LNCAP (cell line): Measurements from ENCODE around the gene PPP2R1B.
A peak's percentile ranks its signal among the peaks of the same experiment; 100 is the strongest.

Source experiments
- TF ChIP-seq, protein P1 (sequence below): fragments of 450-650 bp; IDR thresholded peaks from 2 replicates; pipeline ENCODE4 v1.5.1; 2017; ENCODE audit warnings: mild to moderate bottlenecking

Gene PPP2R1B

DNA sequence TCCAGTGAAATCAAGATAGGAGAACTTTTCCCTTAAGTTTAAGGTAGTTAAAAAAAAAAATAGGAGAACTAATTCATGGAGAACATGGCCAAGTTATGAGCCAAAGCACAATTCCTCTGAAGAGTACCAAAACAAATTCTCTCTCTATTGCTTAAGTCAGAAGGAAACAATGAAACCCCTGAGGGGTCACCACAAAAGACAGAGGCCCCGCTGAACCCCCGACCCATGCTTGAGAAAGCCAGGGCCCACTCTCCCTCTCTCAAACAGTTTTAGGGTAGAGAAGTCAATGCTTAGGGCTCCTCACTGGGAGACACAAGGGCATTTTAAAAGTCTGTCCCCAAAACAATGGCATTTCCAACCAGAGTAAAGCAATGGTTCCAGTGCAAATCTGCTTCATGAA, 26.9 kb downstream of the PPP2R1B start:
- TF ChIP-seq, protein P1, sequence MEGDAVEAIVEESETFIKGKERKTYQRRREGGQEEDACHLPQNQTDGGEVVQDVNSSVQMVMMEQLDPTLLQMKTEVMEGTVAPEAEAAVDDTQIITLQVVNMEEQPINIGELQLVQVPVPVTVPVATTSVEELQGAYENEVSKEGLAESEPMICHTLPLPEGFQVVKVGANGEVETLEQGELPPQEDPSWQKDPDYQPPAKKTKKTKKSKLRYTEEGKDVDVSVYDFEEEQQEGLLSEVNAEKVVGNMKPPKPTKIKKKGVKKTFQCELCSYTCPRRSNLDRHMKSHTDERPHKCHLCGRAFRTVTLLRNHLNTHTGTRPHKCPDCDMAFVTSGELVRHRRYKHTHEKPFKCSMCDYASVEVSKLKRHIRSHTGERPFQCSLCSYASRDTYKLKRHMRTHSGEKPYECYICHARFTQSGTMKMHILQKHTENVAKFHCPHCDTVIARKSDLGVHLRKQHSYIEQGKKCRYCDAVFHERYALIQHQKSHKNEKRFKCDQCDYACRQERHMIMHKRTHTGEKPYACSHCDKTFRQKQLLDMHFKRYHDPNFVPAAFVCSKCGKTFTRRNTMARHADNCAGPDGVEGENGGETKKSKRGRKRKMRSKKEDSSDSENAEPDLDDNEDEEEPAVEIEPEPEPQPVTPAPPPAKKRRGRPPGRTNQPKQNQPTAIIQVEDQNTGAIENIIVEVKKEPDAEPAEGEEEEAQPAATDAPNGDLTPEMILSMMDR = no peak

DNA sequence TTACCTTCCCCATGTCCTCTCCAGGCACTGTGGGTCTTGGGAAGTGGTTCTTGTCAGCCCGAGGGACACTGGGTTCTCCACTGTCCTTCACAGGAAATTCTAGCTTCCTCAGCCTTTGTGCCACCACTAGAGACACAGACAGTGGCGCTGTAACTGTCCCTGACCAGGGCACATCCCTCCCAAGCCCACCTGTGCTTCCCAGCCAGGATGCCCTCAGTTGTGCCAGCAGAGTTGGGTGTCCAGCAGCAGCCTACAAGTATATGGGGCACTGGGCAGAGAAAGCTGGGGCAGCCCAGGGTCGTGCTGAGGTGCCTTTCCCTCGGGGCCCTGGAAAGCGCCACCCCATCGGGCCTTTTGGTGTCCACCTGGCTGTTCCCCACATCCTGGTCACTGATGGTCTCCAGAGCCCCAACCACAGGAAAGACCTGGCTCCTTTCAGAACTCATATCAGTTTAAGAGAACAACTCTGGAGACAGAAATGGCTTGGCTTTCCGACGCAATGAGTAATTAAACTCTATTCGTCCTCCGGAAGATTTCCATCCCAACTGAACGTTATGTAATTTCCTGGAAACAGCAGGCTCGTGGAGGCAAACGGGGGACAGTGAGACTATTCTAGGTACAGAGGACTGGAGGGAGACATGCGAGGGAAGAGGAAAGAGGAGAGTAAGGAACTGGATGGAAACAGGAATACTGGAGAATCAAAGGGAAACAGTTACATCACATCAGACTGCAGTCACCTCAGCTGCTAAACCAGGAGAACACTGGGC, 28.6 kb downstream of the PPP2R1B start:
- TF ChIP-seq, protein P1 = no peak

DNA sequence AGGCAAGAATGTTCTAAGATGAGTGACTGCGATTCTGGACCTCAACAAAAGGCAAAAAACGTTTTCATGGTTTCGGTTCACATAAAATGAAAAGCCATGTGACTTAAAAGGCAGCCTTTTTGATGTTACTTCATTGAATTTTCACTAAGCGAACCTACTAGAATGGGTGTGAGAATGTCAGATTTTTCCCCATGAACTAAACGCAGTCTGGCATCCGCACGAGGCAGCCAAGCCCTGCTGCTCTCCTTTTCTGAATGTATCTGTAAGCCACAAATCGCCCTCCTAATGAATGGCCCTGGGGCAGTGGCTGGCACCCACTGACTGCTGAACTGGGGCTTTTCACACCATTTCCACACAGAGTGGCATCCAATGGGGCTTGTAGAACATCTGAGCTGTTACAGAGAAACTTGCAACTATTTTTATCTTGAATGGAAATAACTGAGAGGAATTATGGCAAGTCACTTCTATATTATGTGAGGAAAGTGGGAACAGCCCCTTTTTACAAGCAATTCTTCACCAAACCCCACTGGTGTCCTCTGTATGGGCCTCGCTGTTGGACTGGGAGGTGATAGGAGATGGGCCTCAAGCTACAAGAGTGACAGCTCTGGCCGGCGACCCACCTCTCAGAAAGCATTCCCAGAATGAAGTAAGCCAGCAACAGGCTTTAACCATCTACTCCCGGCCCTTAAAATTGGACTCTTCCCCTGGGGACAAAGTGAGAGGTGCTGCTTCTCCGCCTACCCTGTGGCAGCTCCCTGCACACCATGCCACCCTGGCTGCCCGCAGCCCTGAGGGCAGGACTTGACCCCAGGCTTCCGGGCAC, 29.4 kb downstream of the PPP2R1B start:
- TF ChIP-seq, protein P1 = no peak

DNA sequence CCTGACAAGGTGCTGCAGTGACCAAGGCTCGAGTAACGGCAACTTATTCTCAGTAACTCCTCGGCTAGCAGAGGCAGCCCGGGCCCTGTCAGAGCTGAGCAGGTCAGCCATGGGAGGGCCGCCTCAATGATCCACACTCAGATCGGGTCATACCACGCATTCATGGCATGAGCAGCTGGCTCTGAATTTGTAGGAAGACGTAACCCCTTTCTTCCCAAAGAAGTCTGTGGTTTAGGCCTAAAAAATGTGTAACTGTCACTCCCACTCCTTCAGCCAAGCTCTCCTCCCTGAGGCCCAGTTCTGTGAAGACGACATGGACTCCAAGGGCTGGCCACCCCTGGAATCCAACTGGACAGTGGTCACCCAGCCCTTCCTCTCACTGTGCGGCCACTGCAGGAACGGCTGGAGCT, 30.0 kb downstream of the PPP2R1B start:
- TF ChIP-seq, protein P1 = no peak

DNA sequence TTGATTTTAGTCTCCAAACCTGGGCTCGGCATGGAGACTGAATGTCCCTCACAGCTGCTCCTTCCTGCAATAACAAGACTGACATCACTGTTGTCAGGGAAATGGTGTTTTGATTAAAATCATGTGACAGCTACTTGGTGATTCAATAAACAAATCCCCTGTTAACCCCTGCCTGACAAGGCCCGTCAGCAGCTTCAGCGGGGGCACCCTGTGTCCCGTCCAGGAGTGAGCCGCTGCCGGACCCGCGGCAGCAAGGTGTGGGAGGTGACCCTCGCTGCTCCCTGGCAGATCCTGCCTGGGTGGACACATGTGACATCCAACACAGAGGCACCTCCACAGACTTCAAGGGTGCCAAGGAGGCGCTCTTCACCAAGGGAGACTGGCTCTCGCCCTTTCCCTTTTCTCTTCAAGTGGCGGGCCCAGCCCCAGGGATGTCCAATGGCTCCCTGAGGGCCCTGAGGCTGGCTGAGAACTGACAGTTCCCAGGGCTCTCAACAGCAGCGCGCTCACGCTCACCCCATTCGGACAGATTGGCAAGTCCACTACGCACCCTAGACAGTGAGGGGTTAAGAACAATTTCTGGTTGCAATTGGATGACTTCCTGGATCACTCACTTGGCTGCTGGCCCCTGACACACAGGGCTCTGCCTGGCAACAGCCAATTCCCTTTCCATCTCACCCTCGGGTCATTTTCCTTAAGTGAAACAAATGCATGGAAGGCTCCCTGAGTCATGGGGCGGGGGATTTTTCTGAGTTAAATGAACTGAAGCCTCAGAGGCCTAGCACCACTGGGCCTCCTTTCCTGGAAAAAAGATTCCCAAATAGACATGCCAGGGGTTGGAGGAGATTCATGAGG, 30.7 kb downstream of the PPP2R1B start:
- TF ChIP-seq, protein P1 = peak; percentile 30; the same call in 1 of the 2 replicates

DNA sequence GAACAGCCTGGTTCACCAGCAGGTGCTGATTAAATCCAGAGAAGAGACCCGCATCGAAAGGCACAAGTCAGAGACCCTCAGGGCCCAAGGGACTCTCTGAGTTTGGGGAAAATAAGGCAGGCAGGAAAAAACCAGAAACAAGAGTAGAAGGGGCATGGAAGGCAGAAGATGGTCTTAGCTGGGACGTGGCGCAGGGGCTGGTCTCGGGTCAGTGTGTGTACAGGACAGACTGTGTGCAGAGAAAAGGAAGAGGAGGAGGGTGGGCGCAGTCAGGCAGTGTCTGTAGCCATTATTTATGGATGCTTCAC, 31.3 kb downstream of the PPP2R1B start:
- TF ChIP-seq, protein P1 = no peak

DNA sequence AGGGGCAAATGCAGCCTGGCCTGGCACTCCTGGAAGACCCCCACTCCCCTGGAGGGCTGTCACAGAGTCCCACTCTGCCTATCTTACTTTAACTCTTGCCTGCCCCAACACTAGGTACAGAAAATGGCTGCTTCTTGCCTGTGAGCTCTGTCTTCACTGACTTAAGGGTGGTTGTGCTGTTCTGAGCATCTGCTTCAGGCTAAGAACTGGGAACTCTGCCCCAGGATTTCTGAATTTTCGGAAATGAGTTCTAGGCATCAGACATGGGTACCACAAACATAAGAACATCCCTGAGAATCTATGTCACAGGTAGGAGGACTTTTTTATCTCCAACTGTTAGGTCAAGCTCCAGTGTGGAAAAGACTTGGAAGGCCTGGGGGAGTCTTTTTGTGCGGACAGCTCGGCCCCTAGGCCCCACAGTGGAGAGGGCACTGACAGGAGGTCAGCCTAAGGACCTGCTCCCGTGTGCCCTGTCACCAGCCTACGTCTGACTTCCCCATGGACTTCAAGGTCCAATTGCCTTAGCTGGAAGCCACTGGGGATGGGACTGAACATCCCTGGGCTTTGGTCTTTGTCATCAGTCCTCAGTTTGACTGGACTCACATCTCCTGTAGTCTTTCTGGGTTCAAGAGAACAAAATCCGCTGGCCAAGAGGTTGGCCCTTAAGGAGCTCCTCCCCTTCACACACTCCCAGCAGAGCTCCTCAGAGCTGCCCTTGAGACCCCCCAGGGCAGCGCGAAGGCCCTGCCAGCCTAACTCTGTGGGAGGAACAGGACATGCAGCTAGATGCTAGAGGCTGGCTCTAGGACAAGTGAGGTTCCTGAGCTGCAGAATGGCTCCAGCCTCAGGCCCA, 31.9 kb downstream of the PPP2R1B start:
- TF ChIP-seq, protein P1 = no peak
